ENCODE data around the gene CDCA3. TPM values are rescaled to one million over a fixed set of nuclear protein-coding genes. Genes with fewer than 3 reads are reported as not detected.

CDCA3 gene
- total RNA-seq, 4 donors from 2014 or later = 0.73 to 1.3 (median 0.90) TPM

GRCh38 chr12:6822426-6823135, 28.5 kb downstream of the CDCA3 start:
- Histone ChIP-seq H3K27ac (no peak overlapping the region), H3K4me3 (replicated peaks in 1 of 3) (no peak overlapping the region), H3K36me3 (no peaks in the 10 kb centered on the region), H3K4me1 (peaks cover 6 to 19% of the 10 kb centered on the region in 2 donors), H3K27me3 (no peaks in the 10 kb centered on the region), H3K9me3 (no peaks in the 10 kb centered on the region)
- DNase-seq = no peak
- 46 to 47% methylated on average over 7 of the region's 7 CpGs for WGBS, 2 donors
- intact Hi-C loops (cut with DNase I) = no loop called here
- no peak for TF ChIP-seq POLR2A (IDR thresholded peaks at IDR 0.05)
- TF ChIP-seq CTCF (IDR thresholded peaks at IDR 0.05) = no peak

- TF ChIP-seq CTCF (IDR thresholded peaks at IDR 0.05) (no peak), POLR2A (IDR thresholded peaks at IDR 0.05) (no peak)
- intact Hi-C loops (cut with DNase I) = no loop called here
- H3K27me3 ChIP-seq = no peaks in the 10 kb centered on the region
- 2 to 8% methylated on average over 10 to 23 of the region's 28 CpGs for whole genome bisulfite sequencing, 2 donors
- H3K4me3 ChIP-seq (replicated peaks in 1 of 3) = peak within 1 kb of the TSS in 1 of 3 donors; percentile 34
- no peak within 1 kb of the TSS for H3K27ac ChIP-seq
- H3K9me3 ChIP-seq = no peaks in the 10 kb centered on the region
- no peaks in the 10 kb centered on the region for H3K36me3 ChIP-seq
- peak; percentile 32 to 49 for DNase-seq
- H3K4me1 ChIP-seq = peaks cover 0 to 12% of the 10 kb centered on the region in 2 donors
Observed at GRCh38 chr12:6821591-6822425, 29.3 kb downstream of the CDCA3 start, which contains the start of gene GPR162. Gene GPR162, plus strand, starts transcription at chr12:6821821. Its CDS starts 2,078 bp downstream, at chr12:6823899.

- Histone ChIP-seq H3K4me1 (peaks cover 0 to 12% of the 10 kb centered on the region in 2 donors), H3K27me3 (no peaks in the 10 kb centered on the region), H3K4me3 (replicated peaks in 1 of 3) (no peak overlapping the region), H3K9me3 (no peaks in the 10 kb centered on the region), H3K27ac (no peak overlapping the region), H3K36me3 (no peaks in the 10 kb centered on the region)
- intact Hi-C loops (cut with DNase I) = no loop called here
- no peak for DNase-seq
- no peak for TF ChIP-seq POLR2A (IDR thresholded peaks at IDR 0.05)
- TF ChIP-seq CTCF (IDR thresholded peaks at IDR 0.05) = no peak
- 80 to 81% methylated on average over 4 to 5 of the region's 5 CpGs for WGBS, 2 donors
Observed at GRCh38 chr12:6820166-6820565, 30.9 kb downstream of the CDCA3 start.

- H3K36me3 ChIP-seq = no peaks in the 10 kb centered on the region
- 83 to 86% methylated on average over 11 to 12 of the region's 13 CpGs for WGBS, 2 donors
Observed at GRCh38 chr12:6819106-6820030, 31.7 kb downstream of the CDCA3 start.

More at GRCh38 chr12:6819106-6820030, 31.7 kb downstream of the CDCA3 start:
- peaks cover 0 to 12% of the 10 kb centered on the region in 2 donors for H3K4me1 ChIP-seq
- DNase-seq = no peak
- H3K4me3 ChIP-seq (replicated peaks in 1 of 3) = no peak overlapping the region
- no peaks in the 10 kb centered on the region for H3K9me3 ChIP-seq
- TF ChIP-seq POLR2A (IDR thresholded peaks at IDR 0.05) = no peak
- no peak for TF ChIP-seq CTCF (IDR thresholded peaks at IDR 0.05)
- H3K27ac ChIP-seq = no peak overlapping the region
- intact Hi-C loops (cut with DNase I) = no loop called here
- H3K27me3 ChIP-seq = no peaks in the 10 kb centered on the region

Measured in thyroid gland (tissue), 4 donors.